ENCODE data around the gene TBR1. TPM values are rescaled to one million over a fixed set of nuclear protein-coding genes. Genes with fewer than 3 reads are reported as not detected.
A peak's percentile ranks its signal among the peaks of the same experiment; 100 is the strongest.

The TBR1 gene
- total and polyA plus RNA-seq, 7 donors = not detected

DNA sequence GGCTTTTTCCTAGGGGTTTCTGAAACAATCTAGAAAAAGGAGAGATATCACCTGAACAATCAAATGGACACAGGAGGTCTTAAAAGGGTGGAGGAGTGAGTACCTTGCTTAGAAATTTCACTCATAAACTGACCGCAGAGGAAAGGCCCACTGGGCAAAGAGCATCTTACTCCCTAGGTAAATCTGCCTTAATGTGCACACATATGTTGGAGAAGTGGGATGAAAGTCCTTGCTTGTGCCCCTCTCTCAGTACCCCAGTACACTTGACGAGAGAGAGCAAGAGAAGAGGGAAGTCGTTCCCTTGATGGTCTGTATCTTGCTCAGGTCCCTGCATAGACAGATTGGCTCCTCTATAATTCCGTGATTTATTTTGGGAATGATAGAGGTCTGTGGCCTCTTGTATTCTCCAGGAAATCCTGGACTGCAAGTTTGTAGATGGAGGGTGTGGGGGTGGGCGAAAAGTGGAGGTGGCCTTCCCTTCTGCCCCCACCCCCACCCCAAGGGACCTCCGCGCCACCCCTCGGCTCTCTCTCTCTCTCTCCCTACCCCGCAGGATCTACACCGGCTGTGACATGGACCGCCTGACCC is 6.8 kb downstream of the TBR1 start:
- H3K36me3 ChIP-seq = no peaks in the 10 kb centered on the region
- peak overlapping the region in 1 of 4 donors; percentile 2 for H3K4me3 ChIP-seq
- no peak for TF ChIP-seq EP300 (IDR thresholded peaks at IDR 0.05)
- TF ChIP-seq, protein P1, sequence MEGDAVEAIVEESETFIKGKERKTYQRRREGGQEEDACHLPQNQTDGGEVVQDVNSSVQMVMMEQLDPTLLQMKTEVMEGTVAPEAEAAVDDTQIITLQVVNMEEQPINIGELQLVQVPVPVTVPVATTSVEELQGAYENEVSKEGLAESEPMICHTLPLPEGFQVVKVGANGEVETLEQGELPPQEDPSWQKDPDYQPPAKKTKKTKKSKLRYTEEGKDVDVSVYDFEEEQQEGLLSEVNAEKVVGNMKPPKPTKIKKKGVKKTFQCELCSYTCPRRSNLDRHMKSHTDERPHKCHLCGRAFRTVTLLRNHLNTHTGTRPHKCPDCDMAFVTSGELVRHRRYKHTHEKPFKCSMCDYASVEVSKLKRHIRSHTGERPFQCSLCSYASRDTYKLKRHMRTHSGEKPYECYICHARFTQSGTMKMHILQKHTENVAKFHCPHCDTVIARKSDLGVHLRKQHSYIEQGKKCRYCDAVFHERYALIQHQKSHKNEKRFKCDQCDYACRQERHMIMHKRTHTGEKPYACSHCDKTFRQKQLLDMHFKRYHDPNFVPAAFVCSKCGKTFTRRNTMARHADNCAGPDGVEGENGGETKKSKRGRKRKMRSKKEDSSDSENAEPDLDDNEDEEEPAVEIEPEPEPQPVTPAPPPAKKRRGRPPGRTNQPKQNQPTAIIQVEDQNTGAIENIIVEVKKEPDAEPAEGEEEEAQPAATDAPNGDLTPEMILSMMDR (IDR thresholded peaks at IDR 0.05) = no peak
- no peak for TF ChIP-seq POLR2AphosphoS5 (IDR thresholded peaks at IDR 0.05)
- no peak for TF ChIP-seq POLR2A (IDR thresholded peaks at IDR 0.05)
- H3K4me1 ChIP-seq = peaks cover 0 to 40% (median 26%) of the 10 kb centered on the region in 4 donors
- H3K27ac ChIP-seq = no peak overlapping the region
- intact Hi-C loops (cut with DNase I) = no loop called here
- H3K9me3 ChIP-seq = no peaks in the 10 kb centered on the region
- no peak for DNase-seq
- WGBS, 2 donors = 12 to 14% methylated on average over 11 of the region's 11 CpGs
- peaks cover 63 to 100% (median 97%) of the 10 kb centered on the region in 3 donors for H3K27me3 ChIP-seq

DNA sequence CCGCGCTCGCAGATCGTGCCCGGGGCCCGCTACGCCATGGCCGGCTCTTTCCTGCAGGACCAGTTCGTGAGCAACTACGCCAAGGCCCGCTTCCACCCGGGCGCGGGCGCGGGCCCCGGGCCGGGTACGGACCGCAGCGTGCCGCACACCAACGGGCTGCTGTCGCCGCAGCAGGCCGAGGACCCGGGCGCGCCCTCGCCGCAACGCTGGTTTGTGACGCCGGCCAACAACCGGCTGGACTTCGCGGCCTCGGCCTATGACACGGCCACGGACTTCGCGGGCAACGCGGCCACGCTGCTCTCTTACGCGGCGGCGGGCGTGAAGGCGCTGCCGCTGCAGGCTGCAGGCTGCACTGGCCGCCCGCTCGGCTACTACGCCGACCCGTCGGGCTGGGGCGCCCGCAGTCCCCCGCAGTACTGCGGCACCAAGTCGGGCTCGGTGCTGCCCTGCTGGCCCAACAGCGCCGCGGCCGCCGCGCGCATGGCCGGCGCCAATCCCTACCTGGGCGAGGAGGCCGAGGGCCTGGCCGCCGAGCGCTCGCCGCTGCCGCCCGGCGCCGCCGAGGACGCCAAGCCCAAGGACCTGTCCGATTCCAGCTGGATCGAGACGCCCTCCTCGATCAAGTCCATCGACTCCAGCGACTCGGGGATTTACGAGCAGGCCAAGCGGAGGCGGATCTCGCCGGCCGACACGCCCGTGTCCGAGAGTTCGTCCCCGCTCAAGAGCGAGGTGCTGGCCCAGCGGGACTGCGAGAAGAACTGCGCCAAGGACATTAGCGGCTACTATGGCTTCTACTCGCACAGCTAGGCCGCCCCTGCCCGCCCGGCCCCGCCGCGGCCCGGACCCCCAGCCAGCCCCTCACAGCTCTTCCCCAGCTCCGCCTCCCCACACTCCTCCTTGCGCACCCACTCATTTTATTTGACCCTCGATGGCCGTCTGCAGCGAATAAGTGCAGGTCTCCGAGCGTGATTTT is 7.6 kb downstream of the TBR1 start:
- H3K27ac ChIP-seq = no peak overlapping the region
- no peaks in the 10 kb centered on the region for H3K9me3 ChIP-seq
- peaks cover 66 to 100% (median 96%) of the 10 kb centered on the region in 3 donors for H3K27me3 ChIP-seq
- 3% methylated on average over 125 of the region's 125 CpGs for WGBS, 2 donors
- peak overlapping the region in 3 of 4 donors; percentile 2 to 37 (median 35) for H3K4me3 ChIP-seq
- intact Hi-C loops (cut with DNase I) = no loop called here
- H3K36me3 ChIP-seq = no peaks in the 10 kb centered on the region
- peaks cover 0 to 39% (median 22%) of the 10 kb centered on the region in 4 donors for H3K4me1 ChIP-seq
- TF ChIP-seq POLR2A (IDR thresholded peaks at IDR 0.05) (no peak), POLR2AphosphoS5 (IDR thresholded peaks at IDR 0.05) (no peak), EP300 (IDR thresholded peaks at IDR 0.05) (no peak)
- TF ChIP-seq, protein P1 (IDR thresholded peaks at IDR 0.05) = no peak
- no peak for DNase-seq

DNA sequence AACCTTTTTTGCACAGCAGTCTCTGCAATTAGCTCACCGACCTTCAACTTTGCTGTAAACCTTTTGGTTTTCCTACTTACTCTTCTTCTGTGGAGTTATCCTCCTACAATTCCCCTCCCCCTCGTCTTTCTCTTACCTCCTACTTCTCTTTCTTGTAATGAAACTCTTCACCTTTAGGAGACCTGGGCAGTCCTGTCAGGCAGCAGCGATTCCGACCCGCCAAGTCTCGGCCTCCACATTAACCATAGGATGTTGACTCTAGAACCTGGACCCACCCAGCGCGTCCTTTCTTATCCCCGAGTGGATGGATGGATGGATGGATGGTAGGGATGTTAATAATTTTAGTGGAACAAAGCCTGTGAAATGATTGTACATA is 8.3 kb downstream of the TBR1 start:
- TF ChIP-seq, protein P1 (IDR thresholded peaks at IDR 0.05) = no peak
- TF ChIP-seq EP300 (IDR thresholded peaks at IDR 0.05) = no peak
- no peak for TF ChIP-seq POLR2A (IDR thresholded peaks at IDR 0.05)
- TF ChIP-seq POLR2AphosphoS5 (IDR thresholded peaks at IDR 0.05) = no peak
- Histone ChIP-seq H3K27me3 (peaks cover 60 to 100% (median 95%) of the 10 kb centered on the region in 3 donors), H3K9me3 (no peaks in the 10 kb centered on the region), H3K27ac (no peak overlapping the region), H3K36me3 (no peaks in the 10 kb centered on the region), H3K4me1 (peaks cover 0 to 36% (median 18%) of the 10 kb centered on the region in 4 donors), H3K4me3 (peak overlapping the region in 1 of 4 donors; percentile 37)
- intact Hi-C loops (cut with DNase I) = no loop called here
- no peak for DNase-seq
- 7 to 9% methylated on average over 9 of the region's 9 CpGs for WGBS, 2 donors

DNA sequence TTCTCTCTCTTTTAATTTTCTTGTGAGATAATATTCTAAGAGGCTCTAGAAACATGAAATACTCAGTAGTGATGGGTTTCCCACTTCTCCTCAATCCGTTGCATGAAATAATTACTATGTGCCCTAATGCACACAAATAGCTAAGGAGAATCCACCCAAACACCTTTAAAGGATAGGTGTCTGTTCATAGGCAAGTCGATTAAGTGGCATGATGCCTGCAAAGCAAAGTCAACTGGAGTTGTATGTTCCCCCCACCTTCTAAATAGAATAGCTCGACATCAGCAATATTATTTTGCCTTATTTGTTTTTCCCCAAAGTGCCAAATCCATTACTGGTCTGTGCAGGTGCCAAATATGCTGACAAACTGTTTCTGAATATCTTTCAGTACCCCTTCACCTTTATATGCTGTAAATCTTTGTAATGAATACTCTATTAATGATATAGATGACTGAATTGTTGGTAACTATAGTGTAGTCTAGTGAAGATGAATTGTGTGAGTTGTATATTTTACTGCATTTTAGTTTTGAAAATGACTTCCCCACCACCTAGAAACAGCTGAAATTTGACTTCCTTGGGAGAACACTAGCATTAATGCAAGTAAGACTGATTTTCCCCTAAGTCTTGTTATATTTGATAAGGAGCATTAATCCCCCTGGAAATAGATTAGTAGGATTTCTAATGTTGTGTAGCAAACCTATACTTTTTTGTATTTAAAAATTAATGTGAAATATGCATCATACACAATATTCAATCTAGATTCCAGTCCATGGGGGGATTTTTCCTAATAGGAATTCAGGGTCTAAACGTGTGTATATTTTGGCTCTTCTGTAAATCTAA is 9.0 kb downstream of the TBR1 start:
- no peak overlapping the region for H3K4me3 ChIP-seq
- peaks cover 60 to 100% (median 90%) of the 10 kb centered on the region in 3 donors for H3K27me3 ChIP-seq
- TF ChIP-seq, protein P1 (IDR thresholded peaks at IDR 0.05) = no peak
- TF ChIP-seq EP300 (IDR thresholded peaks at IDR 0.05) (no peak), POLR2AphosphoS5 (IDR thresholded peaks at IDR 0.05) (no peak), POLR2A (IDR thresholded peaks at IDR 0.05) (no peak)
- no peak overlapping the region for H3K27ac ChIP-seq
- no peak for DNase-seq
- no peaks in the 10 kb centered on the region for H3K9me3 ChIP-seq
- peaks cover 0 to 36% (median 18%) of the 10 kb centered on the region in 4 donors for H3K4me1 ChIP-seq
- 15 to 17% methylated on average over 4 of the region's 4 CpGs for WGBS, 2 donors
- H3K36me3 ChIP-seq = no peaks in the 10 kb centered on the region
- intact Hi-C loops (cut with DNase I) = no loop called here
